Trophoblast cell (in vitro differentiated cells and primary cell): ENCODE data around the gene ZNF91.

Experiments used
- DNase-seq, 2 donors: peaks; one replicate each; pipeline ENCODE4 v3.0.0-alpha.2; 2016
- H2AFZ ChIP-seq: 2 replicates; pipeline ENCODE4 v1.6.1; 2013; ENCODE audit warnings: low read length, moderate library complexity, mild to moderate bottlenecking; ENCODE audit not compliant: insufficient read depth, poor library complexity
- H2AK5ac ChIP-seq: 2 replicates; pipeline ENCODE4 v1.6.1; 2013; ENCODE audit warnings: mild to moderate bottlenecking, low read length
- H2BK120ac ChIP-seq: 2 replicates; pipeline ENCODE4 v1.6.1; 2013; ENCODE audit warnings: low read length, mild to moderate bottlenecking, moderate library complexity; ENCODE audit not compliant: insufficient read depth, poor library complexity
- H2BK12ac ChIP-seq: 2 replicates; pipeline ENCODE4 v1.6.1; 2013; ENCODE audit warnings: mild to moderate bottlenecking, low read length, moderate library complexity
- H2BK5ac ChIP-seq: 2 replicates; pipeline ENCODE4 v1.6.1; 2013; ENCODE audit warnings: low read length, low read depth, moderate library complexity, mild to moderate bottlenecking; ENCODE audit not compliant: poor library complexity
- H3K14ac ChIP-seq: 2 replicates; pipeline ENCODE4 v1.6.1; 2013; ENCODE audit warnings: mild to moderate bottlenecking, low read length
- H3K18ac ChIP-seq: 2 replicates; pipeline ENCODE4 v1.6.1; 2013; ENCODE audit warnings: mild to moderate bottlenecking, low read length
- H3K23ac ChIP-seq: 2 replicates; pipeline ENCODE4 v1.6.1; 2013; ENCODE audit warnings: low read length
- H3K27ac ChIP-seq: 2 replicates; pipeline ENCODE4 v1.5.1; 2013; ENCODE audit warnings: low read depth, mild to moderate bottlenecking, inconsistent platforms, low read length, moderate library complexity
- H3K27me3 ChIP-seq: 2 replicates; pipeline ENCODE4 v1.6.1; 2013; ENCODE audit warnings: inconsistent platforms, mild to moderate bottlenecking, low read length, moderate library complexity; ENCODE audit not compliant: insufficient read depth
- H3K36me3 ChIP-seq, 2 experiments: 1 replicate in 1 of 2; 2 replicates in 1 of 2; pipeline ENCODE4 v1.6.1; 2013; ENCODE audit warnings: low read length in 2 of 2, mild to moderate bottlenecking in 2 of 2, moderate library complexity in 1 of 2; ENCODE audit not compliant: insufficient read depth in 2 of 2, control insufficient read depth in 1 of 2
- H3K4ac ChIP-seq: 2 replicates; pipeline ENCODE4 v1.6.1; 2013; ENCODE audit warnings: low read depth, mild to moderate bottlenecking, low read length, moderate library complexity
- H3K4me1 ChIP-seq, 2 experiments: 1 replicate in 1 of 2; 2 replicates in 1 of 2; pipeline ENCODE4 v1.6.1; 2013; ENCODE audit warnings: low read length in 2 of 2, mild to moderate bottlenecking in 2 of 2, moderate library complexity in 1 of 2; ENCODE audit not compliant: insufficient read depth in 2 of 2, control insufficient read depth in 1 of 2
- H3K4me2 ChIP-seq: 2 replicates; pipeline ENCODE4 v1.6.1; 2013; ENCODE audit warnings: inconsistent platforms, mild to moderate bottlenecking, low read length, moderate library complexity
- H3K4me3 ChIP-seq: 2 replicates; pipeline ENCODE4 v1.5.1; 2013; ENCODE audit warnings: mild to moderate bottlenecking, low read depth, low read length, inconsistent platforms
- H3K79me1 ChIP-seq: one replicate; pipeline ENCODE4 v1.6.1; 2013; ENCODE audit warnings: low read length
- H3K79me2 ChIP-seq: 2 replicates; pipeline ENCODE4 v1.6.1; 2013; ENCODE audit warnings: low read length, mild to moderate bottlenecking; ENCODE audit not compliant: control insufficient read depth, insufficient read depth, poor library complexity
- H3K9ac ChIP-seq: 2 replicates; pipeline ENCODE4 v1.6.1; 2013; ENCODE audit warnings: mild to moderate bottlenecking, low read length
- H3K9me3 ChIP-seq: 2 replicates; pipeline ENCODE4 v1.6.1; 2013; ENCODE audit warnings: low read depth, mild to moderate bottlenecking, control low read depth, inconsistent platforms, low read length; ENCODE audit not compliant: insufficient read depth
- H4K12ac ChIP-seq: 2 replicates; pipeline ENCODE4 v1.6.1; 2013; ENCODE audit warnings: low read depth, mild to moderate bottlenecking, low read length, moderate library complexity
- H4K8ac ChIP-seq: 2 replicates; pipeline ENCODE4 v1.6.1; 2013; ENCODE audit warnings: low read depth, mild to moderate bottlenecking, low read length, moderate library complexity
- H4K91ac ChIP-seq: one replicate; pipeline ENCODE4 v1.6.1; 2013; ENCODE audit warnings: low read depth, mild to moderate bottlenecking, low read length, moderate library complexity
- WGBS: extraction: QIAGEN DNeasy Blood & Tissue Kit; methylation state at CpG from one replicate; pipeline ENCODE4 v1.1.7; 2013; ENCODE audit warnings: missing lambda C conversion rate; ENCODE audit not compliant: insufficient read length, insufficient coverage; ENCODE audit errors: extremely low coverage; 5-methylcytosine and 5-hydroxymethylcytosine counted together

The ZNF91 gene

GRCh38 chr19:23310729-23311211, 84.5 kb downstream of the ZNF91 start:
- Histone ChIP-seq H3K79me1 (no peaks in the 10 kb centered on the region), H2BK5ac (no peak overlapping the region), H3K9me3 (peaks cover 22% of the 10 kb centered on the region), H4K8ac (no peak overlapping the region), H2AFZ (no peak overlapping the region), H3K4ac (no peak overlapping the region), H3K27me3 (no peaks in the 10 kb centered on the region), H3K4me2 (no peak overlapping the region), H3K4me3 (no peak overlapping the region), H3K9ac (no peak overlapping the region), H2BK12ac (no peak overlapping the region), H3K4me1 (no peaks in the 10 kb centered on the region), H3K23ac (no peak overlapping the region), H4K91ac (no peak overlapping the region), H3K18ac (no peak overlapping the region), H4K12ac (no peak overlapping the region), H3K36me3 (no peaks in the 10 kb centered on the region), H2AK5ac (no peak overlapping the region), H3K14ac (no peak overlapping the region), H3K27ac (no peak overlapping the region), H2BK120ac (no peak overlapping the region), H3K79me2 (no peaks in the 10 kb centered on the region)
- WGBS: no CpG with 5 or more reads among the region's 2 CpGs
- DNase-seq: peak; percentile 98 to 99

GRCh38 chr19:23309926-23310325, 85.3 kb downstream of the ZNF91 start:
- H3K9me3 ChIP-seq: peaks cover 20% of the 10 kb centered on the region
- H3K36me3 ChIP-seq: no peaks in the 10 kb centered on the region
- no CpG with 5 or more reads among the region's 1 CpG for WGBS
- no peak overlapping the region for H3K14ac ChIP-seq
- no peak overlapping the region for H3K18ac ChIP-seq
- no peak overlapping the region for H4K12ac ChIP-seq
- H2BK120ac ChIP-seq: no peak overlapping the region
- no peak overlapping the region for H3K23ac ChIP-seq
- no peak overlapping the region for H2AFZ ChIP-seq
- no peaks in the 10 kb centered on the region for H3K79me1 ChIP-seq
- no peak overlapping the region for H2BK12ac ChIP-seq
- no peak overlapping the region for H2AK5ac ChIP-seq
- H3K79me2 ChIP-seq: no peaks in the 10 kb centered on the region
- no peak overlapping the region for H3K4ac ChIP-seq
- no peak overlapping the region for H4K8ac ChIP-seq
- H3K4me3 ChIP-seq: no peak overlapping the region
- peak in 1 of 2 donors; percentile 32 for DNase-seq
- no peak overlapping the region for H2BK5ac ChIP-seq
- H4K91ac ChIP-seq: no peak overlapping the region
- no peak overlapping the region for H3K4me2 ChIP-seq
- H3K27me3 ChIP-seq: no peaks in the 10 kb centered on the region
- no peak overlapping the region for H3K27ac ChIP-seq
- no peaks in the 10 kb centered on the region for H3K4me1 ChIP-seq
- H3K9ac ChIP-seq: no peak overlapping the region

- no peak overlapping the region for H3K27ac ChIP-seq
- H4K8ac ChIP-seq: no peak overlapping the region
- no peak for DNase-seq
- no peak overlapping the region for H2BK120ac ChIP-seq
- H4K12ac ChIP-seq: no peak overlapping the region
- no peak overlapping the region for H3K4me3 ChIP-seq
- no peak overlapping the region for H3K18ac ChIP-seq
- H3K79me1 ChIP-seq: no peaks in the 10 kb centered on the region
- WGBS: no CpG with 5 or more reads among the region's 1 CpG
- H3K14ac ChIP-seq: no peak overlapping the region
- no peak overlapping the region for H2BK12ac ChIP-seq
- H4K91ac ChIP-seq: no peak overlapping the region
- no peak overlapping the region for H3K23ac ChIP-seq
- peaks cover 24% of the 10 kb centered on the region for H3K9me3 ChIP-seq
- no peaks in the 10 kb centered on the region for H3K4me1 ChIP-seq
- H3K27me3 ChIP-seq: no peaks in the 10 kb centered on the region
- no peak overlapping the region for H2AK5ac ChIP-seq
- no peak overlapping the region for H3K4me2 ChIP-seq
- no peak overlapping the region for H3K4ac ChIP-seq
- H2BK5ac ChIP-seq: no peak overlapping the region
- H3K36me3 ChIP-seq: no peaks in the 10 kb centered on the region
- H2AFZ ChIP-seq: no peak overlapping the region
- H3K79me2 ChIP-seq: no peaks in the 10 kb centered on the region
- H3K9ac ChIP-seq: no peak overlapping the region
These were observed 89.7 kb downstream of the ZNF91 start for GRCh38 chr19:23305555-23305954.

GRCh38 chr19:23304238-23304637, 91.0 kb downstream of the ZNF91 start:
- no peak overlapping the region for H3K4ac ChIP-seq
- H2AFZ ChIP-seq: no peak overlapping the region
- no peak overlapping the region for H3K14ac ChIP-seq
- H3K9ac ChIP-seq: no peak overlapping the region
- no peak overlapping the region for H4K12ac ChIP-seq
- H3K18ac ChIP-seq: no peak overlapping the region
- no peaks in the 10 kb centered on the region for H3K79me1 ChIP-seq
- no peak overlapping the region for H4K8ac ChIP-seq
- H3K27ac ChIP-seq: no peak overlapping the region
- H3K79me2 ChIP-seq: no peaks in the 10 kb centered on the region
- no peak overlapping the region for H2AK5ac ChIP-seq
- no peak overlapping the region for H2BK12ac ChIP-seq
- H3K4me3 ChIP-seq: no peak overlapping the region
- H3K27me3 ChIP-seq: no peaks in the 10 kb centered on the region
- no peak overlapping the region for H3K23ac ChIP-seq
- no peaks in the 10 kb centered on the region for H3K4me1 ChIP-seq
- WGBS: no CpG with 5 or more reads among the region's 3 CpGs
- peaks cover 23% of the 10 kb centered on the region for H3K9me3 ChIP-seq
- H3K36me3 ChIP-seq: no peaks in the 10 kb centered on the region
- no peak overlapping the region for H3K4me2 ChIP-seq
- no peak overlapping the region for H4K91ac ChIP-seq
- no peak overlapping the region for H2BK120ac ChIP-seq
- DNase-seq: no peak
- H2BK5ac ChIP-seq: no peak overlapping the region
